Stimulated activated naive CD8-positive, alpha-beta T cell treated with anti-CD3 and anti-CD28 coated beads, Interleukin-15, Interleukin-2, amounts not matched to agents 100 U/mL and 50 U/mL, for 24 hours (primary cell): ENCODE measurements around the gene MAPKAP1.
"Not testable (repeated sequence)": the region's sequence is repeated elsewhere in the genome, so short reads cannot be mapped to it uniquely, and the experiment has no call there.

Source experiments
- ATAC-seq: fragments of 150-1000 bp; cut with Tn5 transposase; one replicate; pipeline ENCODE4 v1.10.0; 2021
- DNase-seq: peaks from one replicate; pipeline ENCODE4 v3.0.0; 2021

The MAPKAP1 gene

DNA sequence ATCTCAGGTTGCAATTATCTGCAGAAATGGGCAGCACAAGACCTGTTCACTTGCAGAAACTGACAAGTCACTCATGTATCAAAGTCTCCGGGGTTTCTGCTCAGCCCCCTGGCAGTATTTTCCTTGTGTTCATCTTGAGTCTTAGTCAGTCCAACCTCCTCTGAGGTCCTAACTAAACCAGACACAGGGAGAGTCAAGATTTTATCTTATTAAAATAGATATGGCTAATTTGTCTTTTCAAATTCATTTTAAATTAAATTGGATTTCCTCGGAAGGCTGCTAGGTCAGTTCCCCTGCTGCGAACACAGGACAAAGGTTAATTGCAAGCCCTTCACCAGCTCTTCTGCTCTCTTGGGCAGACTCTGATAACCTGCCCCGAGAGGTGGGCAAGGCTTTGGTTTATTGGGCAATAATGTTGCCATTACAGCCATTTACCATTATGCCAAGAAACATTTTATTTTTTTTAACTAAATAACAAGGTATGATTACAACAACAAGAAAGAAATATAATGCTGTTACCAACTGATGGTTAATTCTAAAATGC lies 103.5 kb downstream of the MAPKAP1 start:
- ATAC-seq = no peak
- no peak for DNase-seq

DNA sequence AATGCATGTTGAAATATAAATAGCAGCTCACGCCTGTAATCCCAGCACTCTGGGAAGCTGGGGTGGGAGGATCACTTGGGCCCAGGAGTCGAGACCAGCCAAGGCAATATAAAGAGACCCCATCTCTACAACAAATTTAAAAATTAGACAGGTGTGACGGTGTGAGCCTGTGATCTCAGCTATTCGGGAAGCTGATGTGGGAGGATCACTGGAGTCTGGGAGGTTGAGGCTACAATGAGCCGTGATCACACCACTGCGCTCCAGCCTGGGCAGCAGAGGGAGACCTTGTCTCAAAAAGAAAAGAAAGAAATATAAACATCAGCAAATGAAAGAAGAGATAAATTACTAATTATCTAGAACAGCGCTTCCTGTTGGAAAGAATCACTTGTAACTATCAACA lies 105.0 kb downstream of the MAPKAP1 start:
- ATAC-seq (no peak), DNase-seq (no peak)

DNA sequence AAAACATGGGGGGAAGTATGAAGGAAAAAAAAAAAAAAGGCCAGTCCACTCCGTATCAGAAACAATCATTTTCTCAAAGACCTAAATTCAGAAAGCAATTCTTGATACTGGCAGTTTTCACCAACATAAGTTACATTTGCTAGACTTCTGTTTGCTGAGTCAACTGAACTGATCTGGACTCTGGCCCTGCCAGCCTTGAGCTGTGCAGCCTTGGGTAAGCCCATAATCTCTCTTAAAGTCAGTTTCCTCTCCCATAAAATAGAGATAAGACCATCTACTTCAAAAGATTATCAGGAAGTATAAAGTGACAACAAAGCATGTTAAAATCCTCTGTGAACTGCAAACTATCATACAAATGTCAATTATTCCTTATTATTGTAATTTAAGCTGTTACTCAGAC lies 106.8 kb downstream of the MAPKAP1 start:
- no peak for ATAC-seq
- no peak for DNase-seq

GRCh38 chr9:125594223-125594610 lies 112.8 kb downstream of the MAPKAP1 start:
- ATAC-seq (no peak), DNase-seq (no peak)

DNA sequence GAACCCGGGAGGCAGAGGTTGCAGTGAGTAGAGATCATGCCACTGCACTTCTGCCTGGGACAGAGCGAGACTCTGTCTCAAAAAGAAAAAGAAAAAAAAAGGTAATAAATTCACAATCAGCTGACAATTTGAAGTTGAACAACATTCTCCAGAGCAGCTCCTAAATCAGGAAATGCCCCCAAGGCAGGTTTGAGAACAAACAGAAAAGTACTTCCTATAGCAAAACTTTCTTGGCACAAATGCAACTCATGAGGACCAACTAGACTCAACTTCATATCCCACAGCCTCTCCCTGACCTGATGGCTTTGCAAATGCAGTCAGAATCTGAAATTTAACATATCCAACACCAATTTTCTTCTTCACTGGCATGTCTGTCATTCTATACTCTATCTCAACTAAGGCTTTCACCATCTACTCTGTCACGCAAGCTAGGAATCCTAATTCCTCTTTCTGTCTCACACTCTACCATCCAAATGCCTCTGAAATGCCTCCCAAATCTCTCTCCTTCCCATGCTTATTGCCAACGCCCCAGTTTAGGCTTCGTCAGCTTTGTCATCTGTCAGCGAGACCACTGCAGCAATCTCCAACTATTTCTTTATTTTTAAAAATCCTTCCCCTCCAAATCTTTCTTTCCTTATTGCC lies 113.3 kb downstream of the MAPKAP1 start:
- no peak for ATAC-seq
- no peak for DNase-seq

- DNase-seq (no peak), ATAC-seq (no peak)
These were observed 115.1 kb downstream of the MAPKAP1 start for GRCh38 chr9:125591888-125592287.

DNA sequence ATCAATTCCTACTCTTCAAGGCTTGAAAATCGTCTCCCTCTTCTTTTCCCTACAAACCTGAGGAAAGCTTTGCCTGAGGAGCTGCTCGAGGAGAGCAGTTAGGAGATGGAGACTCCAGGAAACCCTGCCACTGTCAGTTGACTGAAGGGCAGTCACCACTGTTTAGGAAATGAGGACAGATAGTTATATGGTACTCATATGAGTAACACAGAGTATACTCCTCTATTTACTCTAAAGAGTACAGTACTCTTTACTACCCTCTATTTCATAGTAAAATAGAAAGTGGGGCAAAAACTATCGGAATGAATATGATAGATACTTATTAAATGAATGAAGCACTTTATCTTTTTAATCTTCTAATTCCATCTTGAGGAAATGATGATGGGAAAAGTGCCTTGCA lies 115.8 kb downstream of the MAPKAP1 start:
- no peak for ATAC-seq

DNA sequence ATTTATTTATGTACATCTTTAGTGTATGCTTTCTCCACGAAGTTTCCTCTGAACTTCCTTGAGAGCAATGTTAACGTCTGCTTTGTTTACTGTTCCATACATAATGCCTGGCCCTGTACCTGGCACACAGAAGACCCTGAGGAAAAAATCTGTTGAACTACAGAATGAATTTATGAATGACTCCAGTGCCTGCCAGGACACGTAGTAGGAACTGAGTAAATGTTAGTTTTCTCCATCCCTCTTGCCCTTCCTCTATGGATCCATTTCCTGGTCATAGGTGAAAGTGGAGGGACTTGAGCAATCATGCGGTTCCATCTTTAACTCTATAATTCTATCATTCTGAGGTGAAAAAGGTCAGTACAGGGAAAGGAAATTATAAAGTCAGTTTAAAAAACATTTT lies 117.7 kb downstream of the MAPKAP1 start:
- DNase-seq (no peak), ATAC-seq (no peak)

More for the DNA sequence above, 115.8 kb downstream of the MAPKAP1 start:
- DNase-seq = no peak

GRCh38 chr9:125587819-125588460 lies 119.1 kb downstream of the MAPKAP1 start:
- no peak for DNase-seq
- ATAC-seq = no peak

DNA sequence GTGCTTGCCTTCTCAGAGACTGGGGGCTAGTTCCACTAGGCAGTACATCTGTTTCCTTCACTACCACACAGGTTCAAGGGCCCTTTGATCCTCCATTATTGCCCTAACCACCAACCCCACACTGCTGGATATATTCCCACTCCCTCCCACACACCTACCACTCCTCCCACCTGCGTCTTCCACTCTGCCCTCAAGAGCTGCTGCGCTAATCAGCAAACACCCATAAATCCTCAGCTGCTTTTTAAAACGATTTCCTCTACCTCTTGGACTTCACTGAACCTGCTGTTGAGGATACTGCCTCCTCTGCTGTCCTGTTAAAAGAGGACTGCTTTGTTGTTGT lies 120.9 kb downstream of the MAPKAP1 start:
- DNase-seq = no peak
- no peak for ATAC-seq

- DNase-seq = no peak
- ATAC-seq = no peak
These were observed 121.4 kb downstream of the MAPKAP1 start for GRCh38 chr9:125585503-125586171.

- no peak for ATAC-seq
- DNase-seq = no peak
These were observed 126.2 kb downstream of the MAPKAP1 start for GRCh38 chr9:125580701-125581286.

- DNase-seq (no peak), ATAC-seq (no peak)
These were observed 127.7 kb downstream of the MAPKAP1 start for GRCh38 chr9:125579030-125579932.

- DNase-seq (no peak), ATAC-seq (no peak)
These were observed 132.7 kb downstream of the MAPKAP1 start for GRCh38 chr9:125574126-125574877.

- DNase-seq, ATAC-seq: not testable (repeated sequence)
These were observed 134.5 kb downstream of the MAPKAP1 start for GRCh38 chr9:125572461-125572860.

- not testable (repeated sequence) for ATAC-seq, DNase-seq
These were observed 135.2 kb downstream of the MAPKAP1 start for GRCh38 chr9:125571824-125572223.

DNA sequence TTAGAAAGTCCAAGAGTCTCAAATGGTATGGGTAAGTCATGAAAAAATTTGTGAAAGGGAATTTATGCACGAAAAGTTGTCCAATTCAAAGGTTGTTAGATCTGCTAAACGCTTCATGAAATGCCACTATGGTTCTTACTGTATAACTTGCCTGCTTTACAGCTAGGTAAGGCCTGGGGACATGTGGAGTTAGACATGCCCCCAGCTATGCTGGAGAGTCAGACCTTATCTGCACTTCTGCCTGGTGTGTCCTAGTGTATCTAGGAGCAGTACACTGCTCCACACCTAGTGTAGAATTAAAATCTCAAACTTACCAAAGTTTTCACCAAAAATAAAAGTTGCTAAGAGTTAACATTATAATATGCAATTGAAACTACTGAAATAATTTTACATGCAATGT lies 136.8 kb downstream of the MAPKAP1 start:
- DNase-seq = no peak
- no peak for ATAC-seq

DNA sequence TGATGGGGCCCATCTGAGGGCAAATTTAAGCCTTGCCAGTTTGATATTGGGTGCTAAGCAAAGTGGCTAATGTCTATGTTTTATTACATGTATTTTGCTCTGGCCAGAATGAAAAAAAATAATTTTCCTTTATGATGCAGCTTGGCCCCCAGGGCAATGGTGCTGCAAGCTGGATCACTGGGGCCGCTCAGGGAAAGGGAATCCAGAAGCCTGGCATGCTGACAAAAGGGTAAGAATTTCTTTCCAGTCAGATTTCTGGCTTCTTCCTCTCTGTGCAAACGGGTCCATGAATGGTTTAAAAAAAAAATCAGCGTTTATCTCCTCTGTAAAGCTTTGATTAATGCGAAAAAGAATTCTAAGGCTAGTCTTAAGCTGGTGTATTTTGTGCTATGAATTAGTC lies 138.4 kb downstream of the MAPKAP1 start:
- DNase-seq (no peak), ATAC-seq (no peak)

- not testable (repeated sequence) for DNase-seq, ATAC-seq
These were observed 141.0 kb downstream of the MAPKAP1 start for GRCh38 chr9:125566051-125566450.

GRCh38 chr9:125565126-125565525 lies 141.9 kb downstream of the MAPKAP1 start:
- DNase-seq = no peak

DNA sequence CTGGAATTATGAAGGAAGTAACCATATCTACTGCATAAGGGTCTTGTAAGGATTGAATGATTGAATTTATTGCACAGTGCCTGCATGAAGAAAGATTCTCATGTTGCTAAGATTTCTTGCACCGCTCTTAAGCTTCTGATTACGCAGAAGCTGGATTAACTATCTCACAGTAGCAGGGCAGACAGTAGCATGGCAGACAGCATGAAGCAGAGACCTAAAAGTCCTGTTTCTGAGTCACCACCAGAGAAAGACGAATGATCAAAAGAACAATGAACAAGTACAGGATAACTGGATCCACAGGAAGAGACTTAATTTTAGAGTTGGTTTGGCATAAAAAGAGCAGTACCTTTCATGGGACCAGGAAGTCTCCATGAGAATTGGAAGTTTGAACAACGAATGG lies 142.4 kb downstream of the MAPKAP1 start:
- ATAC-seq (no peak), DNase-seq (no peak)

More at GRCh38 chr9:125565126-125565525, 141.9 kb downstream of the MAPKAP1 start:
- no peak for ATAC-seq
